Inferior parietal cortex (tissue), 1 donor: ENCODE data around the gene PAN2.

Source experiments
- DNase-seq: peaks from one replicate; pipeline ENCODE4 v3.0.0-alpha.2; 2016; ENCODE audit errors: extremely low spot score

PAN2 gene, protein sequence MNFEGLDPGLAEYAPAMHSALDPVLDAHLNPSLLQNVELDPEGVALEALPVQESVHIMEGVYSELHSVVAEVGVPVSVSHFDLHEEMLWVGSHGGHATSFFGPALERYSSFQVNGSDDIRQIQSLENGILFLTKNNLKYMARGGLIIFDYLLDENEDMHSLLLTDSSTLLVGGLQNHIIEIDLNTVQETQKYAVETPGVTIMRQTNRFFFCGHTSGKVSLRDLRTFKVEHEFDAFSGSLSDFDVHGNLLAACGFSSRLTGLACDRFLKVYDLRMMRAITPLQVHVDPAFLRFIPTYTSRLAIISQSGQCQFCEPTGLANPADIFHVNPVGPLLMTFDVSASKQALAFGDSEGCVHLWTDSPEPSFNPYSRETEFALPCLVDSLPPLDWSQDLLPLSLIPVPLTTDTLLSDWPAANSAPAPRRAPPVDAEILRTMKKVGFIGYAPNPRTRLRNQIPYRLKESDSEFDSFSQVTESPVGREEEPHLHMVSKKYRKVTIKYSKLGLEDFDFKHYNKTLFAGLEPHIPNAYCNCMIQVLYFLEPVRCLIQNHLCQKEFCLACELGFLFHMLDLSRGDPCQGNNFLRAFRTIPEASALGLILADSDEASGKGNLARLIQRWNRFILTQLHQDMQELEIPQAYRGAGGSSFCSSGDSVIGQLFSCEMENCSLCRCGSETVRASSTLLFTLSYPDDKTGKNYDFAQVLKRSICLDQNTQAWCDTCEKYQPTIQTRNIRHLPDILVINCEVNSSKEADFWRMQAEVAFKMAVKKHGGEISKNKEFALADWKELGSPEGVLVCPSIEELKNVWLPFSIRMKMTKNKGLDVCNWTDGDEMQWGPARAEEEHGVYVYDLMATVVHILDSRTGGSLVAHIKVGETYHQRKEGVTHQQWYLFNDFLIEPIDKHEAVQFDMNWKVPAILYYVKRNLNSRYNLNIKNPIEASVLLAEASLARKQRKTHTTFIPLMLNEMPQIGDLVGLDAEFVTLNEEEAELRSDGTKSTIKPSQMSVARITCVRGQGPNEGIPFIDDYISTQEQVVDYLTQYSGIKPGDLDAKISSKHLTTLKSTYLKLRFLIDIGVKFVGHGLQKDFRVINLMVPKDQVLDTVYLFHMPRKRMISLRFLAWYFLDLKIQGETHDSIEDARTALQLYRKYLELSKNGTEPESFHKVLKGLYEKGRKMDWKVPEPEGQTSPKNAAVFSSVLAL

DNA sequence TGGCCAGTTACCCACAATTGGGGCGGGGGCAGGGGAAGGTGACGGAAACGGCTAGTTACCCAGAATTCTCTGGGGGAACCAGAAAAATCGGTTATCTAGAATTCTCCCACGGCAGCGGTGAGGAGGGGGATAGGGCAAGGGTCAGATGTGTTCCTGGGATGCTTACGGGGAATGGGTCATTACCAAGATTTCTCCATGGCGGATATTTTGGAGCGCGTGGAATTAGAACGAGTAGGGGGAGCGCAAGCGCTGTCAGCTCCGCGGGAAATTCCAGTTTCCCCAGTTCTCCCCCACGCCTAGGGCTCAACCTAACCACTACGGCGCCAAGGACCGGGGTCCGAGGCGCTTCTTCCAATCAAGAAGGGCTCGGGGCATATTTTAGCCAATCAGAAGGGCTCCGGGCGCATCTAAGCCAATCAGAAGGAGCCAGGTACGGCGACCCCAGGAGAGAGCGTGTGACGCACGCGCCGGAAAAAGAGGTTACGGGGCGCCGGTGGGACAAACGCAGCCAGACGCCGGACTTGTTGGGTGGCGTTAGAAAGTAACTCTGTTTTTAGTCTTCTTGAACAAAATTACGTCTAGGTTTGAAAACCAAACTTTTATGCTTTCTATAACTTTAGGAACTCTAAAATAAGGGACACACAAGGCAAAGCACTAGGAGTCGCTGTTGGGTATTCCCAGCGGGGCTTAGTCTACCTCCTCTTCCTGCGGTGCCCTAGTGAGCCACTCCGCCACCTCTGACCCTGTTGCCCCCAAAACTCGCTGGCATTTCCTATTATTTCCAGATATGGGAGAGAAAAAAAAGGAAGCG, at the start of gene PAN2:
Gene PAN2, minus strand, starts transcription at position 322 of the 811 bp plus-strand sequence. CDS start 906 bp downstream, outside the sequence.
- peak; percentile 98 for DNase-seq

DNA sequence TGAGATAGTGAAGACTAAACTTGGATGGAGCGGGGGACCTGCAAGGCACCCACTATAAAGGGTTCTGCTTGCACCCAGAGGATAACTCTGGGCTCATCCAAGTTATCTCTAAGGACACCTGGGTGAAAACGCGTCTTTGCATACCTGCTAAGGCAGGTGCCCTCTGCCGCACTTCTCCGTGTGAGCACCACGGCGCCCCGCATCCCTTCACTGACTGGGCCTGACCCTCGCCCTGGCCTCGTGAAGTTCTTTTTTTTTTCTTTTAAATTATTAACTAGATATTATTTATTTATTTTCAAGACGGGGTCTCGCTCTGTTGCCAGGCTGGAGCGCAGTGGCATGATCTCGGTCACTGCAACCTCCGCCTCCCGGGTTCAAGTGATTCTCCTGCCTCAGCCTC, 48.8 kb upstream of the PAN2 start:
- no peak for DNase-seq

DNA sequence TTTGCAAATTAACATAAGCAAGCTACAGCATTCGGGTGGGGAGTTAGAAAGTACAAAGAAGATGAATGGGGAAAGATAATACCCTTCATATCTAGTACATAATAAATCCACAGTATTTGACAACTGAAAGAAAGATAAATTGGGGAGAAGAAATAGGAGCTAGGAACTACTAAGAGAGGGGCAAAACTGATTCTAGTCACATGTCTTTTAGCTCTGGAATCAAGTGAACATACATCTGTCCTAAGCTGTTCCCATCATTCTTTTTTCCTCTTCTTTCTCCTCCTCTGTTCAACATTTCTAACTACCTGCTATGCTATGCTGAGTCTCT, 44.2 kb upstream of the PAN2 start:
- no peak for DNase-seq

DNA sequence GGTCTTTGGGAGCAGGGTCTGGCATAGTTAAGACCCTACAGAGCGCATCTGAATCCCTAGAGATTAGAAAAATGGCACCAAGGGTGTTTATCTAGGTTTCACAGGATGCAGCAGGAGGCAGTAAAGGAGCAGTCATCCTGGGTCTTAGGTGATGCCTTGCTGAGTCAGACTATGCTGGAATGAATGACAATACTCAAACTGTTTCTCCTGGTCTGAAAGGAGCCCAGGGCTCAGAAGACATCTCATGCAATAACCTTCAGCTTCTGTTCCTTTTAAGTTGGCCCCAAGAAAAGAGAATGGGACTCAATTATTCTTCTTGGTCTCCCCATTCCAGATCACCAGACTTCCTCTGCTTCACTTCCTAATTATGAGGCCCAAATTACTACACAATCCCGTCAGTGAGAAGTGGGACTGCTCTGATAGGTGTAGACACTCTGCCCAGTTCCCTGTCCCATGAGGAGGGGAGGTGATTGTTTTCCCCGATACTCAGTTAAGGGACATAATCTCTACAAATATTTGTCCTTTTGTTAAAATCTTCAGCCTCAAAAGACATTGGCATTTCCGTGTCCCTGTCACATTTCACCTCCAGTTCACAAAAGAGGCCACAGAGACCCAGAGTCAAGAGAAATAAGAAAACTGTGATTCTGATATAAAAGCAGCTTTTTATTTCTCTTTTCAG, 43.6 kb upstream of the PAN2 start:
- no peak for DNase-seq

DNA sequence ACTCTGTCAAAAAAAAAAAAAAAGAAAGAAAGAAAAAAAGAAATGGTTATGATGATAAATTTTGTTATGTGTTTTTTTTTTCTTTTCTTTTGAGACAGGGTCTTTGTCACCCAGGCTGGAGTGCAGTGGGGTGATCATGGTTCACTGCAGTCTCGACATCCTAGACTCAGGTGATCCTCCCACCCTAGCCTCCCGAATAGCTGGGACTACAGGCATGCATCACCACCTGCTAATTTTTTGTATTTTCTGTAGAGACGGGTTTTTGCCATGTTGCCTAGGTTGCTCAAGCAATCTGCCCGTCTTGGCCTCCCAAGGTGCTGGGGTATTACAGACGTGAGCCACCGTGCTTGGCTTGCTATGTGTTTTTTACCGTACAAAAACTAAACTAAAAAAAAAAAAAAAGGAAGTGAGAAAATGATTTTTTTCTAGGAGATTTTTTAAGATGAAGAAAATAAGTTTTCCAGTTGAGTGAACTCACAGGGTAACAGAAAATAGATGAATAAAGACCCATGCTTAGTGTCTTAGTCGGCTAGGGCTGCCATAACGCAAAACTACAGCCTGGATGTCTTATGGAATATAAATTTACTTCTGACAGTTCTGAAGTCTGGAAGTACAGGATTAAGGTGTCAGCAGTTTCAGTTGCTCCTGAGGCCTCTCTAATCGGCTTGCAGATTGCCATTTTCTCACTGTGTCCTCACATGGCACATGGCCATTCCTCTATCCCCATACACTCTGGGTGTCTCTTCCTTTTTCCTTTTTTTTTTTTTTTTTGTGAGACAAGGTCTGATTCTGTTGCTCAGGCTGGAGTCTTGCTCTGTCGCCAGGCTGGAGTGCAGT, 42.0 kb upstream of the PAN2 start:
- no peak for DNase-seq

DNA sequence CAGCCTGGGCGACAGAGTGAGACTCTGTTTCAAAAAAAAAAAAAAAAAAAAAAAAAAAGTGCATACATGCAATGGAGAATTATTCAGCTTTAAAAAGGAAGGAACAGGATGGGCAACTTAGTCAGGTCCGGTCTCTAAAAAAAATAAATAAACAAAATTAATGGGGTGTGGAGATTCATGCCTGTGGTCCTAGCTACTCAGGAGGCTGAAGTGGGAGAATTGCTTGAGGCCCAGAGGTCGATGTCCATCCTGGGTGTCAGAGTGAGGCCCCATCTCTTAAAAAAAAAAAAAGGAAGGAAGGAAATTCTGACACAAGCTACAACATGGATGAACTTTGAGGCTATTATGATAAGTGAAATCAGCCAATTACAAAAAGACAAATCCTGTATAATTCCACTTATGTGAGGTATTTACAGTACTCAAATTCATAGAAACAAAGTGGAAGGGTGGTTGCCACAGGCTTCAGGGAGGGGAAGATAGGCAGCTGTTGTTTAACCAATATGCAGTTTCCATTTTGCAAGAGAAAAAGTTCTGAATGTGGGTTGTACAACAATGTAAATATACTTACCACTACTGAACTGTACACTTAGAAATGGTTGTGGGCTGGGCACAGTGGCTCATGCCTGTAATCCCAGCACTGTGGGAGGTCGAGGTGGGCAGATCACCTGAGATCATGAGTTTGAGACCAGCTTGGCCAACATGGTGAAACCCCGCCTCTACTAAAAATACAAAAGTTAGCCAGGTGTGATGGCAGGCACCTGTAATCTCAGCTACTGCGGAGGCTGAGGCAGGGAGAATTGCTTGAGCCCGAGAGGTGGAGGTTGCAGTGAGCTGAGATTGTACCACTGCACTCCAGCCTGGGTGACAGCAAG, 41.2 kb upstream of the PAN2 start:
- DNase-seq, result no peak

DNA sequence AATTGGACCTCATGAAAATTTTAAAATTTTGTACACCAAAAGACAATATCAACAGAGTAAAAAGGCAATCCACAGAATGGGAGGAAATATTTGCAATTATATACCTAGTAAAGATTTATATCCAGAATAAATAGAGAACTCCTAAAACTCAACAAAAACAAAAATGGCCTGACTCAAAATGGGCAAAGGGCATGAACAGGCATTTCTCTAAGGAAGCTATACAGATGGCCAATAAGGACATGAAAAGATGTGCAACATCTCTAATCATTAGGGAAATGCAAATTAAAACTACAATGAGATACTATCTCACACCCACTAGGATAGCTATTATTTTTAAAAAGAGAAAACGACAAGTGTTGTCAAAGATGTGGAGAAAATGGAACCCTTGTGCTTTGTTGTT, 39.7 kb upstream of the PAN2 start:
- no peak for DNase-seq

DNA sequence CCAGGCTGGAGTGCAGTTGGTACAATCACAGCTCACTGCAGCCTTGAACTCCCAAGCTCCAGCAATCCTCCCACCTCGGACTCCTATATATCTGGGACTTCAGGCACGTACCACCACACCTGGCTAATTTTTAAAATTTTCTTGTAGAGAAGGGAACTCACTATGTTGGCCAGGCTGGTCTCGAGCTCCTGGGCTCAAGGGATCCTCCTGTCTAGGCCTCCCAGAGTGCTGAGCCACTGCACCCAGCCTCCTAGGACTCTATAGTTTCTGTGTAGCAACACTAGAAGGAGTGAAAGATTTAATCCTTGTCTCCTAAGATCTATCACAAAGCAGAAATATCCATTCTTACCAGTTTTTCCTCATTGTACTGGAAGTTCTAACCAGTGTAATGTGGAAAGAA, 33.1 kb upstream of the PAN2 start:
- no peak for DNase-seq

DNA sequence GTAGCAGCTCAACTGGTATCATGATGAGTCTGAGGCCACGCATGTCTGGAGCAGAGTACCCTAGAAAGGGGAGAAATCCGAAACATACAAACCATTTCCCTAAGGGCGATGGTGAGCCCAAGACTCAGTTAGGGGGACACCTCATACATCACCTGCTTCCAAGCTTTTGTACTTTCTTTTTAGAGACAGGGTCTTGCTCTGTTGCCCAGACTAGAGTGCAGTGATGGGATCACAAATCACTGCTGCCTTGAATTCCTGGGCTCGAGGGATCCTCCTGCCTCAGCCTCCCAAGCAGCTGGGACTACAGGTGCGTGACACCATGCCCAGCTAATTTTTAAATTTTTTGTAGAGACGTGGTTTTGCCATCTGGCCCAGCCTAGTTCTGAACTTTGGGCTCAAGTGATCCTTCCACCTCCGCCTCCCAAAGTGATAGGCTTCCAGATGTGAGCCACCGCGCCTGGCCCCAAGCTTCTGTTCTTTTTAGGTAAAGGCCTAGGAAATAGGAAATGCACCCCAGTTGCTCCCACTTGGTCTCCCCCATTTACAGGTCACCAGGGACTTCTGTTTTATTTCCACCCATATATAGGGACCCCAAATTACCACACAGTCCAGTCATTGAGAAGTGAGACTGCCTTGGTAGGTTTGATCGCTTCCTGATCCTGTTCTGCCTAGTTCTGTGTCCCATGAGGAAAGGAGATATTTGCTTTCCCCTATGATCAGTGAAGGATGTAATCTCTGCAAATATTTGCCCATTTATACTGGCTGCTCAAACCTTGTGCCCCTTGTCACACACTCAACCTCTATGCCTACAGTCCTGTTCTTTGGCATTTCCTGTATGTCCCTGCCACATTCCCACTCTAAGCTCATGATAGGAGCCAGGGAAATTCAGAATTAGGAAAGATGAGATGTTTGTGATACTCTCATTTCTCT, 28.6 kb upstream of the PAN2 start, which contains the start of gene APOF:
Gene APOF, minus strand, starts transcription at position 728 of the 930 bp plus-strand sequence. Its CDS starts 112 bp downstream, at position 616.
- DNase-seq, result no peak

DNA sequence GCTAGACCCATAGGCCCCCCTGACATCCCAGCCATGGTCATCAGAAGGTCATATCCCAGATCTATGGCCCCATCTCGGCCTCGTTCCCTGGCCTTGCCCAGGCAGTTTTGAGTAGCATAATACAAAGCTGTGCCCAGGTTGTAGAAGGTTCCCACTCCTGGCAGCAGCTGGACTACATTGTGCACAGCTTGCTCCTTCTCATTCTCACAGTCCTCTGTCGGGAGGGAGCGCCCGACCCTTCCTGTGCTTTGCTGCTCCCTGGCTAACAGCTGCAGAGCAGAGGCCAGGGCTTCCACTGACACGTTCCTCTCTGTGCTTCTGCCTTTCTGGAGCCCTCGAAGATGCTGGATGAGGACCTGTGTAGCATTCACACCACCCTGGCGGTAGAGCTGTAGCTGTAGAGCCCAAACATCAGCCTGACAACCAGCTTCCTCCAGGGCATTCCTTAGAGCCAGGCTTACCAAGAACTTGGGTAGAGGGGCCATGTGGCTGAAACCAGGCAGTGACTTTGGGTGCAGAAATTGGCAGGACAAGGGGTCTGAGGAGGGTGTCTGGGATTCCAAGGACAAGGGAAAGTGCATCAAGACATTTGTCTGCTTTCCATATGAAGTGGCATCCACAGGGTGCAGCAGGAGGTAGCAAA, 27.8 kb upstream of the PAN2 start:
- no peak for DNase-seq

DNA sequence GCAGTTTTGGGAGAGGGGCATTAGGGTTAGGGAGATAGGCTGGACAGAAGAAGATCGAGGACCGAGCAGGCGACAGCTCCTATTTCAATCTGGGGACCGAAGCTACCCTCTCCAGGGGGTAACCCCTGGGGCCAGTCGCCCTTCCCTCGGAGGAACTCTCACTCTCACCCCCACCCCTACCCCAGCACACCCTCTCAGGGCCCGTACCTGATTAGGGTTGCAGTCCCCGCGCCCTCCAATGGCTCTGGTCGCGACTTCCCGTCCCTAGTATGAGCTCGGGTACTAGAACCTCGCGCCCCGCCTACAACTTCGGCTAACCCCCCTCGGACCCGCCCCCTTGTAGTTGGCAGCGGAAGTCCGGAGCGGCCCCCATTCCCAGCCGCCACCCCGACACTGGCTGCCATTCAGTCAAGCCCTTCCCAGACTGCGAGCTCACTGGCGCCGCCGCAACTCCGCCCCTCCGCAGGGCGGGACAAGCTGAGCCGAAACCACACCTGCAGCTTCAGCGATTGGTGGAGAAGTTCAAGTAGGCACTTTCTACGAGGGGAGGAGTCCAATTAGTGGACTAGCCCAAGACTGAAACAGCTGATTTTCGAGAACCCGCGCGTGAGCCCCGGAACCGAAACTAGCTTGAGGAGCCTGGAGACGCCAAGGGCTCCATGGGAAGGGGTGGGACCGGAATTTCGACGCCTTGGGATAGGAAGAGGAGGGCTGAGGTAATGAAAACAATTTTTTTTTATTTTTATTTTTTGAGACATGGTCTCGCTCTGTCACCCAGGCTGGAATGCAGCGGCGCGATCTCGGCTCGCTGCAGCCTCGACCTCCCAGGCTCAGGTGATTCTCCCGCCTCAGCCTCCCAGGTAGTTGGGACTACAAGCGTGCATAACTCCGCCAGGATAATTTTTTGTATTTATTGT, 26.3 kb upstream of the PAN2 start, which contains the start of gene STAT2:
Gene STAT2, minus strand, starts transcription at position 257 of the 917 bp plus-strand sequence. CDS start 3,536 bp downstream, outside the sequence.
- peak; percentile 99 for DNase-seq

DNA sequence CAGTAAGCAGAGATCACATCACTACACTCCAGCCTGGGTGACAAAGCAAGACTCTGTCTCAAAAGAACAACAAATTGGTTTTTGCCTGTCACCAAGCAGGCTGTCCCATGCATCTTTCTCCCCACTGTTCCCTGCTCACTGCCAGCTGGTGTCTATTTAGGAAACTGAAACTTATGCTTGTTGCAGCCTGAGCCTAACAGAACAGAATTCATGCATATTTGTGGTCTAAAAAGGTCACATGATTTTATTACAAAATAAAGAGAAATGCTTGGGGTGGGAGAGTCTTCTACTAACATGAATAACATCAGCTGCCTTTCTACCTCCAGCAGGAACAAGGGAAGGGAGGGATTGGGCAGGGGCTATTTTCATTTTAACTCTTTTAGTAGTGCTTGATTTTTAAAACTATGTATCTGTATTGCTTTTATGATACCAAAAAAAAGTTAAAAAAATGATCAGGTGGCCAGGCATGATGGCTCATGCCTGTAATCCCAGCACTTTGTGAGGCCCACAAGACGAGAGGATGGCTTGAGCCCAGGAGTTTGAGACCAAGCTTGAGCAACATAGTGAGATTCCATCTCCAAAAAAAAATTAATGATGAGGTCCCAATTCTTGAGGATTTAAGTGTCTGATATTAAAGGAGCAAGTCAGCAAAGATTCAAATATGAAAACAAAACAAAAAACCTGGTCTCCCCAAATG, 25.2 kb upstream of the PAN2 start:
- DNase-seq, result peak; percentile 63

DNA sequence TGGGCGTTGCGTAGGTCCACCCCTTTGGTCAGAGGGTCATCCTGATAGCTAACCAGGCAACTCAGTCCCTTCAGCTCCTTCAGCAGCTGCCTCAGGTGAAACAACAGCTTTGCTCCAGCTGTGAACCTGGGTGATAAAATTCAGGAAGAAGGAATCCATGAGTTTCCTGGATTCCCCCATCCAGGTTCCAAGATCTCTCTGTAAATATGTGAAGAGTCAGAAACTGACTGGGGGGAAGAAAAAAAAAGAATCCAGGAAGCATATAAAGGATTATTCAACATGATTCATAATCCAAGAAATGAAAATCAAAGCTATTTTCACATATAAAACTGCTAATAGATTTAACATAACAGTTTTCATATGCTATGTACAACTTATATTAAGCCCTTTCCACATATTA, 17.5 kb upstream of the PAN2 start:
- no peak for DNase-seq

DNA sequence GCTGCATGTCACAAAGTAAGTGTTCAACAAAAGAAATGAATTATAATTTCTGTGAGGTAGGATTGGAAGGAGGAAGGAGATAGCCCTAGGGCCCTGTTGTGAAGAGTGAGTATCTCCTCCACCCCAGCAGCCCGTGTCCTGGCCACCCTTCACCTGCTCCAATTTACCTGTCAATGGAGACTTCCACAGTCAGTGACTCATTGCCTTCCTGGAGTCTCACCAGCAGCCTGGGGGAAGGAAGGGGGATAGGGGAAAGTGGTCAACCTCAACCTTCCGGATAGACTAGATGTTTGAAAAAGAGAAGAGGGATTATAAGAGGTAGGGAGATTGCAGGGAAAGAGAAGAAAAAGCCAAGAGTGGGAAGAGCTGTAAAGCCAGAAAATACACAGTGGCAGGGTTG, 16.9 kb upstream of the PAN2 start:
- DNase-seq, result no peak

DNA sequence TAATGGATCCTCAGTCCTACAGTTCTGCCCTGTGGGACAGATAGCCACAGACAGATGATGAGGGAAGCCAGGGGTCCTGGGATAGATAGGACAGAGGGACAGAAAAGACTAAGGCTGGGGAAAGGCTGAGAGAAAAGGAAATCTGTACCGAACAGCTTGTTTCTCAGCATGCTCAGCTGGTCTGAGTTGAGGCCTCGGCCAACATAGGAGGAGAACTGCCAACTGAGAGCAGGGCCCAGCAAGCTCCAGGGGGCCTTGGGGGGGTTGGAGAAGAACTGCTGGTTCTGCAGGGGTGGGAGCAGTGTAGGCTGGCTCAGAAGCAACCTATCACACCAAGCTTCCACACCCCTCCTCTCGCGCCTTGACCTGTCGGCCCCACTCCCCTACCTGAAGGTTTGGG, 15.0 kb upstream of the PAN2 start:
- DNase-seq, result no peak
